AML-193 (cell line): Measurements from ENCODE around the gene SP5.
"Not testable (repeated sequence)": the region's sequence is repeated elsewhere in the genome, so short reads cannot be mapped to it uniquely, and the experiment has no call there.

Experiments
- DNase-seq, 2 experiments: peaks; one replicate each; lab custom pipeline; 2025; lab: John Stamatoyannopoulos, UW

SP5 gene

GRCh38 chr2:170711196-170711773, 3.9 kb upstream of the SP5 start:
- DNase-seq, result no peak

- no peak for DNase-seq
Measured at GRCh38 chr2:170711774-170712652, 3.1 kb upstream of the SP5 start.

GRCh38 chr2:170712653-170713542, 2.2 kb upstream of the SP5 start:
- DNase-seq, result no peak

- DNase-seq, result no peak
Measured at GRCh38 chr2:170713543-170714380, 1.4 kb upstream of the SP5 start.

GRCh38 chr2:170714381-170715061, 616 bp upstream of the SP5 start:
- no peak for DNase-seq

GRCh38 chr2:170715932-170716777, 1.0 kb downstream of the SP5 start:
- no peak for DNase-seq

GRCh38 chr2:170716851-170717598, 1.9 kb downstream of the SP5 start:
- DNase-seq, result no peak

GRCh38 chr2:170717599-170717963, 2.4 kb downstream of the SP5 start:
- no peak for DNase-seq

- no peak for DNase-seq
Measured at GRCh38 chr2:170717991-170718589, 3.0 kb downstream of the SP5 start.

GRCh38 chr2:170719810-170720209, 4.7 kb downstream of the SP5 start:
- DNase-seq, result no peak

- DNase-seq, result no peak
Measured at GRCh38 chr2:170721678-170722077, 6.5 kb downstream of the SP5 start.

GRCh38 chr2:170722301-170722700, 7.2 kb downstream of the SP5 start:
- no peak for DNase-seq

GRCh38 chr2:170723446-170723958, 8.4 kb downstream of the SP5 start:
- no peak for DNase-seq

- DNase-seq, result no peak
Measured at GRCh38 chr2:170733798-170734600, 18.9 kb downstream of the SP5 start.

- not testable (repeated sequence) for DNase-seq
Measured at GRCh38 chr2:170734601-170735000, 19.5 kb downstream of the SP5 start.

- DNase-seq, result peak; percentile 41 to 56
Measured at GRCh38 chr2:170736628-170737027, 21.5 kb downstream of the SP5 start.

- no peak for DNase-seq
Measured at GRCh38 chr2:170737406-170737805, 22.3 kb downstream of the SP5 start.

GRCh38 chr2:170737821-170738220, 22.7 kb downstream of the SP5 start:
- no peak for DNase-seq
